Esophagus squamous epithelium (tissue), 5 donors: ENCODE results near the gene NFATC2. TPM values are rescaled to one million over a fixed set of nuclear protein-coding genes. Genes with fewer than 3 reads are reported as not detected.

Source experiments
- DNase-seq: peaks from one replicate; lab custom pipeline; 2025; lab: John Stamatoyannopoulos, UW
- H3K27ac ChIP-seq, 4 donors: fragments of 200-600 bp; sonication (generic); one replicate each; pipeline ENCODE4 v1.5.1; 2016 to 2019; ENCODE audit warnings: mild to moderate bottlenecking in 1 of 4
- H3K27me3 ChIP-seq, 4 donors: fragments of 200-600 bp; sonication (generic); 1 replicate in 3 of 4; 2 replicates in 1 of 4; pipeline versions ENCODE4 v1.5.1 to v1.6.0; 2017 to 2021; ENCODE audit warnings: antibody characterized with exemption in 1 of 4
- H3K36me3 ChIP-seq, 3 donors: fragments of 200-600 bp; sonication (generic); one replicate each; pipeline ENCODE4 v1.5.1; 2016 to 2019
- H3K4me1 ChIP-seq, 3 donors: fragments of 200-600 bp; sonication (generic); one replicate each; pipeline ENCODE4 v1.5.1; 2017 to 2019
- H3K4me3 ChIP-seq, 4 donors: fragments of 200-600 bp; sonication (generic); 1 replicate in 3 of 4; 2 replicates in 1 of 4; pipeline ENCODE4 v1.5.1; 2016 to 2019; ENCODE audit warnings: mild to moderate bottlenecking in 2 of 4, moderate library complexity in 1 of 4
- H3K9me3 ChIP-seq, 3 donors: fragments of 200-600 bp; sonication (generic); one replicate each; pipeline ENCODE4 v1.5.1; 2016 to 2019
- CTCF ChIP-seq, 6 experiments: fragments of 450-650 bp in 4 of 6; fragments of 200-600 bp in 2 of 6; sonication (generic) in 2 of 6; IDR thresholded peaks; one replicate each; pipeline ENCODE4 v1.5.1; 2016 to 2019; ENCODE audit warnings: antibody characterized with exemption in 6 of 6, mild to moderate bottlenecking in 4 of 6, moderate library complexity in 4 of 6
- POLR2A ChIP-seq, 4 donors: fragments of 450-650 bp; IDR thresholded peaks; one replicate each; pipeline ENCODE4 v1.6.1; 2017; ENCODE audit warnings: antibody characterized with exemption in 4 of 4, mild to moderate bottlenecking in 4 of 4, moderate library complexity in 3 of 4
- WGBS, 2 donors: methylation state at CpG; one replicate each; pipeline ENCODE4 v1.1.5; 2018; 5-methylcytosine and 5-hydroxymethylcytosine counted together
- intact Hi-C: fragments of 100-400 bp; cut with DNase I; formaldehyde crosslinking; loops from one replicate; pipeline ENCODE4 v1.15.0; 2022
- total RNA-seq, 4 donors: library from RNA; depleted of rRNA; stranded (reverse); fragments of >200 nt; gene quantifications; one replicate each; pipeline ENCODE4 v1.1.0, GENCODE V29; 2016
- donor health status: DM: yes; HTN: yes; CAD: no.

The NFATC2 gene
- total RNA-seq, 4 donors from 2014 or later, result 0.83 to 6.7 (median 1.4) TPM

- Histone ChIP-seq H3K27me3 (no peaks in the 10 kb centered on the region), H3K9me3 (no peaks in the 10 kb centered on the region), H3K36me3 (no peaks in the 10 kb centered on the region), H3K4me1 (peaks cover 0 to 5% (median 3%) of the 10 kb centered on the region in 3 donors), H3K4me3 (no peak overlapping the region), H3K27ac (no peak overlapping the region)
- 88 to 91% methylated on average over 4 of the region's 4 CpGs for WGBS, 2 donors
- DNase-seq, result no peak
- no peak for TF ChIP-seq CTCF (IDR thresholded peaks at IDR 0.05)
- no peak for TF ChIP-seq POLR2A (IDR thresholded peaks at IDR 0.05)
- intact Hi-C loops, result no loop called here
Observed at GRCh38 chr20:51585148-51585547, 42.6 kb upstream of the NFATC2 start.

GRCh38 chr20:51584737-51585136, 42.2 kb upstream of the NFATC2 start:
- Histone ChIP-seq H3K9me3 (no peaks in the 10 kb centered on the region), H3K36me3 (no peaks in the 10 kb centered on the region), H3K4me1 (peaks cover 0 to 5% (median 3%) of the 10 kb centered on the region in 3 donors), H3K27me3 (no peaks in the 10 kb centered on the region), H3K27ac (no peak overlapping the region), H3K4me3 (no peak overlapping the region)
- WGBS, 2 donors, result 89 to 92% methylated on average over 4 of the region's 4 CpGs
- DNase-seq, result no peak
- intact Hi-C loops, result no loop called here
- TF ChIP-seq CTCF (IDR thresholded peaks at IDR 0.05), result no peak
- no peak for TF ChIP-seq POLR2A (IDR thresholded peaks at IDR 0.05)

- no peak for TF ChIP-seq POLR2A (IDR thresholded peaks at IDR 0.05)
- TF ChIP-seq CTCF (IDR thresholded peaks at IDR 0.05), result no peak
- no peak overlapping the region for H3K4me3 ChIP-seq
- no peaks in the 10 kb centered on the region for H3K9me3 ChIP-seq
- DNase-seq, result no peak
- 77 to 87% methylated on average over 8 of the region's 8 CpGs for WGBS, 2 donors
- no peaks in the 10 kb centered on the region for H3K27me3 ChIP-seq
- H3K4me1 ChIP-seq, result peaks cover 0 to 5% (median 3%) of the 10 kb centered on the region in 3 donors
- no peaks in the 10 kb centered on the region for H3K36me3 ChIP-seq
- no peak overlapping the region for H3K27ac ChIP-seq
- intact Hi-C loops, result no loop called here
Observed at GRCh38 chr20:51584116-51584515, 41.6 kb upstream of the NFATC2 start.

DNA sequence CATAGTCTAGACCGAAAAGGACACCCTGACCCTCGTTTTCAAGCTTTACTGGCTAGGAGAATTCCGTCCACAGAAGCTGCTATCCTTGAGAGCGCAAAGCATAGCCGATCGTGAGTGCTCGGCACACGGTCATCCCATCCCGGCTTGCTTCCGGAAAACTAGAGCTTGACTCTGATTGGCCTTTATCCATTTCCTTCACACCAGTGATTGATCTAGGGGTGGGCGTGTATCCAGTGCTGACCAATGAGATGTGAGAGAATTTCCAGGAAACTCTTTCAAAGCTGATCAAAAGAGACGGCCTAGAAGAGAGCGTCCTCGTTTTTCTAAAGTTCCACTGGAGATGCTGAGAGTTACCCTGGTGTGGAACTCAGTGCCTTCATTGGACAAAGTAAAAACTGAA, 41.0 kb upstream of the NFATC2 start:
- intact Hi-C loops, result no loop called here
- no peak for TF ChIP-seq POLR2A (IDR thresholded peaks at IDR 0.05)
- no peak for TF ChIP-seq CTCF (IDR thresholded peaks at IDR 0.05)
- H3K4me1 ChIP-seq, result peaks cover 0 to 5% (median 3%) of the 10 kb centered on the region in 3 donors
- H3K27me3 ChIP-seq, result no peaks in the 10 kb centered on the region
- 89% methylated on average over 14 of the region's 14 CpGs for WGBS, 2 donors
- no peak overlapping the region for H3K27ac ChIP-seq
- H3K36me3 ChIP-seq, result no peaks in the 10 kb centered on the region
- H3K4me3 ChIP-seq, result no peak overlapping the region
- DNase-seq, result no peak
- H3K9me3 ChIP-seq, result no peaks in the 10 kb centered on the region

DNA sequence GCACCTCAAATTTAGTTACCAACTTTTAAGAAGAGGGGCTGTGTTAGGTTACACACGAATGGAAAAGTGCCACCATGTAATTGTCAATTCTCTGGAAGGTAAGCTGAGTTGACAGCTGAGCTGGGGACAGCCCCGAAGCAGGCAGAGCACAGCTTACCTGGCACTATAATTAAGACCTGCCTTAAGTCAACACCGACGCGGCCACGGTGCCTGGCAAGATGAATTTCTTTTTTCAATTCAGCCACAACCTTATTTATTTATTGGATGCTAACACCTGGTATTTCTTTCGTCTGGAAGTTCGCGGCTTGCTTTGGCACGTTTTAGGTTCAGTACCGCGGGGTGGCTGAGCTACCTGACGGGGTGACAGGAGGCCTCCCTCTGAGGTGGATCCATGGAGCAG, 40.6 kb upstream of the NFATC2 start:
- intact Hi-C loops, result no loop called here
- TF ChIP-seq POLR2A (IDR thresholded peaks at IDR 0.05) (no peak), CTCF (IDR thresholded peaks at IDR 0.05) (no peak)

More for the DNA sequence above, 40.6 kb upstream of the NFATC2 start:
- H3K36me3 ChIP-seq, result no peaks in the 10 kb centered on the region
- DNase-seq, result no peak
- no peak overlapping the region for H3K27ac ChIP-seq
- no peaks in the 10 kb centered on the region for H3K9me3 ChIP-seq
- H3K4me1 ChIP-seq, result peaks cover 0 to 5% (median 3%) of the 10 kb centered on the region in 3 donors
- no peaks in the 10 kb centered on the region for H3K27me3 ChIP-seq
- WGBS, 2 donors, result 46 to 58% methylated on average over 13 of the region's 13 CpGs
- no peak overlapping the region for H3K4me3 ChIP-seq
